Keratinocyte (primary cell): Measurements from ENCODE around the gene AOX1. TPM values are rescaled to one million over a fixed set of nuclear protein-coding genes. Genes with fewer than 3 reads are reported as not detected.
A peak's percentile ranks its signal among the peaks of the same experiment; 100 is the strongest.

Source experiments
- DNase-seq: peaks from one replicate; pipeline ENCODE4 v3.0.0-alpha.2; 2011; ENCODE audit warnings: low read depth, missing footprints, low spot score
- FAIRE-seq: peaks from 2 replicates; lab custom pipeline; 2011; peaks lifted over from hg19 to GRCh38; lab: Jason Lieb, UNC
- H2AFZ ChIP-seq: 2 replicates; pipeline ENCODE4 v1.6.0; 2012; ENCODE audit warnings: low read length, control low read depth, inconsistent platforms; ENCODE audit not compliant: control insufficient read depth
- H3K27ac ChIP-seq: 2 replicates; pipeline ENCODE4 v1.5.1; 2011; ENCODE audit warnings: low read length; ENCODE audit not compliant: control insufficient read depth, insufficient read depth
- H3K27me3 ChIP-seq: 3 replicates; pipeline ENCODE4 v1.6.0; 2011; ENCODE audit warnings: low read length; ENCODE audit not compliant: control insufficient read depth, insufficient read depth; ENCODE audit errors: extremely low read depth
- H3K36me3 ChIP-seq, 2 experiments: 2 replicates in 1 of 2; 3 replicates in 1 of 2; pipeline ENCODE4 v1.5.1; 2011; ENCODE audit warnings: low read length in 2 of 2, mild to moderate bottlenecking in 1 of 2; ENCODE audit not compliant: control insufficient read depth in 2 of 2, insufficient read depth in 2 of 2; ENCODE audit errors: extremely low read depth in 1 of 2
- H3K4me1 ChIP-seq: 3 replicates; pipeline ENCODE4 v1.5.1; 2011; ENCODE audit warnings: low read length; ENCODE audit not compliant: control insufficient read depth, insufficient read depth; ENCODE audit errors: extremely low read depth
- H3K4me2 ChIP-seq: 3 replicates; pipeline ENCODE4 v1.6.0; 2011; ENCODE audit warnings: low read depth, low read length; ENCODE audit not compliant: control insufficient read depth, insufficient read depth; ENCODE audit errors: extremely low read depth
- H3K4me3 ChIP-seq, 3 experiments: fragments of 200-600 bp in 1 of 3; sonication (generic) in 1 of 3; 2 replicates in 2 of 3; 3 replicates in 1 of 3; pipeline ENCODE4 v1.5.1; 2011 to 2016; ENCODE audit warnings: low read length in 3 of 3, mild to moderate bottlenecking in 3 of 3, control low read depth in 2 of 3, inconsistent platforms in 1 of 3, low read depth in 1 of 3, mixed read lengths in 1 of 3, mixed run types in 1 of 3, moderate library complexity in 1 of 3; ENCODE audit not compliant: control insufficient read depth in 2 of 3, insufficient read depth in 2 of 3; ENCODE audit errors: extremely low read depth in 1 of 3
- H3K79me2 ChIP-seq: 2 replicates; pipeline ENCODE4 v1.6.0; 2012; ENCODE audit warnings: low read length; ENCODE audit not compliant: control insufficient read depth, insufficient read depth
- H3K9ac ChIP-seq: 3 replicates; pipeline ENCODE4 v1.6.0; 2011; ENCODE audit warnings: low read length; ENCODE audit not compliant: control insufficient read depth, insufficient read depth; ENCODE audit errors: extremely low read depth
- H3K9me1 ChIP-seq: 3 replicates; pipeline ENCODE4 v1.6.0; 2011; ENCODE audit warnings: low read length; ENCODE audit not compliant: control insufficient read depth, insufficient read depth; ENCODE audit errors: extremely low read depth
- H3K9me3 ChIP-seq: 2 replicates; pipeline ENCODE4 v1.5.1; 2012; ENCODE audit warnings: low read depth, low read length; ENCODE audit not compliant: control insufficient read depth
- H4K20me1 ChIP-seq: 3 replicates; pipeline ENCODE4 v1.6.0; 2011; ENCODE audit warnings: low read length; ENCODE audit not compliant: control insufficient read depth, insufficient read depth; ENCODE audit errors: extremely low read depth
- CTCF ChIP-seq, 3 experiments: IDR thresholded peaks in 1 of 3; conservative IDR thresholded peaks in 1 of 3; optimal IDR thresholded peaks in 1 of 3; 2 replicates in 2 of 3; 3 replicates in 1 of 3; pipeline versions ENCODE3 to v1.5.1; 2011; ENCODE audit warnings: low read length in 3 of 3, mild to moderate bottlenecking in 3 of 3, moderate library complexity in 2 of 3, control low read depth in 1 of 3, inconsistent platforms in 1 of 3; ENCODE audit not compliant: insufficient read depth in 2 of 3; ENCODE audit errors: extremely low read depth in 1 of 3
- EZH2 ChIP-seq: IDR thresholded peaks from one replicate; pipeline ENCODE4 v1.6.1; 2012; ENCODE audit warnings: inconsistent platforms, mild to moderate bottlenecking, low read length, moderate library complexity
- dilution Hi-C: fragments of 300-500 bp; cut with MboI; formaldehyde crosslinking; loops from one replicate; pipeline ENCODE4 v1.7.0; 2020; ENCODE audit warnings: low sequenced_read_pairs; ENCODE audit not compliant: extremely low pct_ligation_motif_present
- polyA plus RNA-seq, 5 experiments: library from polyadenylated mRNA; depleted of rRNA in 3 of 5; stranded (reverse) in 3 of 5; stranded (forward) in 1 of 5; unstranded in 1 of 5; fragments of >200 nt; gene quantifications; 1 replicate in 1 of 5; 2 replicates in 3 of 5; 3 replicates in 1 of 5; pipeline versions ENCODE4 v1.2.1 to v1.2.3, GENCODE V29; 2011 to 2012; ENCODE audit warnings: missing spikeins in 2 of 5, low read depth in 1 of 5, low replicate concordance in 1 of 5

The AOX1 gene
- polyA plus RNA-seq, 1 donor (not counting 4 experiments of a cell fraction or from before 2014, with no cell fraction given), result 12.2 TPM

DNA sequence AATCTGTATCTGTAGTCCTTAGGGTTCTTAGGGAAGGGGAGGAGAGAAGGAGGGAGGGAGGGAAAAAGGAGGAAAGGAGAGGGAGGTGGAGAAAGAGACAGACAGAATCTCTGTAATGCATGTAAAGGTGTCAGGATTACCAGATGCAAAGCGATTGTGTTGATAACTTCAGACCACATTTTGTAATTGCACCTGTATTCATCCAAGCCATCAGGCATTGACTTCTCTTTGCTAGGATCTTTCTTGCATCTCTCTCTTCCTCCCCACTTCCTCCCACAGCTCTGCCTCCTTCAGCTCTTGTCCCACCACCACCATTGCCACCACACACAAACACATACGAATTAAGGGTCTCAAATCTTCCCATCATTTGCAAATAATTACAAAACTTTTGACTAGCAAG lies 91.4 kb downstream of the AOX1 start:
- H3K4me2 ChIP-seq, result no peak overlapping the region
- H3K9ac ChIP-seq, result no peak overlapping the region
- no peak overlapping the region for H3K27ac ChIP-seq
- no peaks in the 10 kb centered on the region for H3K79me2 ChIP-seq
- H3K27me3 ChIP-seq, result peaks cover 6% of the 10 kb centered on the region
- H3K36me3 ChIP-seq, result no peaks in the 10 kb centered on the region
- no peaks in the 10 kb centered on the region for H3K9me3 ChIP-seq
- no peaks in the 10 kb centered on the region for H3K4me1 ChIP-seq
- dilution Hi-C loops, result no loop called here
- no peak overlapping the region for H2AFZ ChIP-seq
- H3K9me1 ChIP-seq, result no peaks in the 10 kb centered on the region
- no peak overlapping the region for H3K4me3 ChIP-seq
- no peak for FAIRE-seq
- no peak for DNase-seq
- no peaks in the 10 kb centered on the region for H4K20me1 ChIP-seq
- TF ChIP-seq EZH2 (no peak), CTCF (optimal IDR thresholded peaks at IDR 0.05 in 1 of 3, IDR thresholded peaks at IDR 0.05 in 1 of 3, conservative IDR thresholded peaks at IDR 0.05 in 1 of 3; ENCODE audit: extremely low read depth in 1 of 3, insufficient read depth in 2 of 3, low read length in 3 of 3) (no peak)

DNA sequence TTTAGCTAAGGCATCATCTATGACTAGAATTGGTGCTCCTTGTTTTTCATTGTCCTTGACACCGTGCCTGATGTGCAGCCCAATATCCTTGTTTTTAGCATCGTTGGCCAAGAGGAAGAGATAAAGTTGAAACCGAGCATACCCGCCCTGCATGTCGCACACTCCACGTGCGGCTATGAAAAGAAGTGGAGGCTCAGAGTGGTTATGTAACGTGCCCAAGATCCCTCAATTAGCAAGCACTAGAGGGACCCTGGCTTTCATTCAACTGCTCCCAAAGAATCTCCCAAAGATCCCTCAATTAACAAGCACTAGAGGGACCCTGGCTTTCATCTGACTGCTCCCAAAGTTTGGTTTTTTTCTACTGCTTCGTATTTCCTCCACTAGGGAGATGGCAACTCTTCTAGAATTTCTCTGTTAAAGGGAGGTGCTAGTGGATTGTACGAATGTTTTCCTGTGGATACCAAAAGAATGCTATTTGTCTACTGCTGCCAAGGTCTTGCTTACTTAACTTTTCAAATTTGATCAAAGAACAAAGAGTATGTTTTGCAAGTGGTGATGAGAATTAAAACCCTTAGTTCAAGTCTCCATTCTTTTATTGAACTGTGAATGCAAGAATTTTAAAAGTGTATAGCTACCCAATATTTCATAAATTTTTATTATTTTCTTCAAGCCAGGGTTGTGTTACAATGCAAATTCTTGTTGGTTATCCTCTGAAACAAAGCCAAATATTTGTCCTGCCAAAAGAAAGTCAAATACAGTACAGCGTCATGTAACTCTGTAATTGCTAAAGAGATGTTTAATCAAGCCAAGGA lies 92.1 kb downstream of the AOX1 start:
- Histone ChIP-seq H3K27ac (no peak overlapping the region), H3K9me3 (no peaks in the 10 kb centered on the region), H3K9ac (no peak overlapping the region), H3K79me2 (no peaks in the 10 kb centered on the region), H3K9me1 (no peaks in the 10 kb centered on the region), H3K27me3 (peaks cover 6% of the 10 kb centered on the region), H3K4me2 (no peak overlapping the region), H3K4me1 (no peaks in the 10 kb centered on the region), H4K20me1 (no peaks in the 10 kb centered on the region), H3K36me3 (no peaks in the 10 kb centered on the region), H2AFZ (no peak overlapping the region), H3K4me3 (no peak overlapping the region)
- TF ChIP-seq CTCF (optimal IDR thresholded peaks at IDR 0.05 in 1 of 3, IDR thresholded peaks at IDR 0.05 in 1 of 3, conservative IDR thresholded peaks at IDR 0.05 in 1 of 3; ENCODE audit: extremely low read depth in 1 of 3, insufficient read depth in 2 of 3, low read length in 3 of 3) (no peak), EZH2 (no peak)
- peak; percentile 23 for FAIRE-seq
- no peak for DNase-seq
- dilution Hi-C loops, result no loop called here
